Measurements from ENCODE around the gene TIMP2. TPM values are rescaled to one million over a fixed set of nuclear protein-coding genes. Genes with fewer than 3 reads are reported as not detected.

Gene TIMP2
- total and polyA plus RNA-seq, 2 of the 8 experiments (the other 6 are each of a cell fraction or from before 2014, with no cell fraction given) = 18.2 to 43.3 TPM

DNA sequence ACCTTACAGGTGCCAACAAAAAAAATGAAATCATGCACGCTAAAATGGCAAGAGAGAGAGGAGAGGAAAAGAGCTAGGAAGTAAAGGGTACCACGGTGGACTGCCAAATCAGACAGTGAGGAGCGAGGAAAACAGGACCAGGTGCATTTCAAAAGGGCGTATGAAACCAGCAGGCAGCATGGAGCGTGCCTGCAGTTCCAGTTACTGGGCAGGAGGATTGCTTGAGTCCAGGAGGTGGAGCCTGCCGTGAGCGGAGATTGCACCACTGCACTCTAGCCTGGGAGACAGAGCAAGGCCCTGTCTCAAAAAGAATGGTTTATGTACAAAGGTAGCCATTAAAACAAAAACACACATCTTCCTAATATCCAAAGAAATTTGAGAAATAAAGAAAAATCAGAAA, 100.9 kb downstream of the TIMP2 start (continued):
- no peak for TF ChIP-seq CBX8 (IDR thresholded peaks at IDR 0.05; ENCODE audit: borderline replicate concordance, low read depth, low read length)
- no peak for TF ChIP-seq BCL11A (IDR thresholded peaks at IDR 0.05; ENCODE audit: low read depth in 2 of 2, low read length in 2 of 2)

Data from H1 (cell line).